ENCODE results near the gene HBB.

Gene HBB

DNA sequence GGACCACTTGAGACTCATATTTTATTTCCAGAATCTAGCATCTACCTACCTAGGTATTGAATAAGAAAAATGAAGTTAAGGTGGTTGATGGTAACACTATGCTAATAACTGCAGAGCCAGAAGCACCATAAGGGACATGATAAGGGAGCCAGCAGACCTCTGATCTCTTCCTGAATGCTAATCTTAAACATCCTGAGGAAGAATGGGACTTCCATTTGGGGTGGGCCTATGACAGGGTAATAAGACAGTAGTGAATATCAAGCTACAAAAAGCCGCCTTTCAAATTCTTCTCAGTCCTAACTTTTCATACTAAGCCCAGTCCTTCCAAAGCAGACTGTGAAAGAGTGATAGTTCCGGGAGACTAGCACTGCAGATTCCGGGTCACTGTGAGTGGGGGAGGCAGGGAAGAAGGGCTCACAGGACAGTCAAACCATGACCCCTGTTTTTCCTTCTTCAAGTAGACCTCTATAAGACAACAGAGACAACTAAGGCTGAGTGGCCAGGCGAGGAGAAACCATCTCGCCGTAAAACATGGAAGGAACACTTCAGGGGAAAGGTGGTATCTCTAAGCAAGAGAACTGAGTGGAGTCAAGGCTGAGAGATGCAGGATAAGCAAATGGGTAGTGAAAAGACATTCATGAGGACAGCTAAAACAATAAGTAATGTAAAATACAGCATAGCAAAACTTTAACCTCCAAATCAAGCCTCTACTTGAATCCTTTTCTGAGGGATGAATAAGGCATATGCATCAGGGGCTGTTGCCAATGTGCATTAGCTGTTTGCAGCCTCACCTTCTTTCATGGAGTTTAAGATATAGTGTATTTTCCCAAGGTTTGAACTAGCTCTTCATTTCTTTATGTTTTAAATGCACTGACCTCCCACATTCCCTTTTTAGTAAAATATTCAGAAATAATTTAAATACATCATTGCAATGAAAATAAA is 2.1 kb downstream of the HBB start:
- no peak overlapping the region for H3K4me3 ChIP-seq (ENCODE audit: low read length)
- no peak for TF ChIP-seq ZNF274 (IDR thresholded peaks at IDR 0.05; ENCODE audit: low read depth, low read length)

DNA sequence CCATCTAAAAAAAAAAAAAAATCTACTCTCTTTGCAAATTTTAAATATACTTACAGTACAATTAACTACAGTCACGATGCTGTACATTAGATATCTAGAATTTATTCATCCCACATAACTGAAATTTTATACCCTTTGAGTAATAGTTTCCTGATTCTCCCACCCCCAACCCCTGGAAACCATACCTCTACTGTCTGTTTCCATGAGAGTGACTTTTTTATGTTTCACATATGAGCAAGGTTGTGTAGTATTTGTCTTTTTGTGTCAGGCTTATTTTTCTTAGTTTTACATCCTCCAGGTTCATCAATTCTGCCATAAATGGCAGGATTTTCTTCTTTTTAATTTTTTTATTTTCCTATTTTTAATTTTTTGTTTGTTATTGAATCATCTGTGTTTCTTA is 3.2 kb downstream of the HBB start:
- no peak for TF ChIP-seq ZNF274 (IDR thresholded peaks at IDR 0.05; ENCODE audit: low read depth, low read length)
- H3K4me3 ChIP-seq (ENCODE audit: low read length), result no peak overlapping the region

DNA sequence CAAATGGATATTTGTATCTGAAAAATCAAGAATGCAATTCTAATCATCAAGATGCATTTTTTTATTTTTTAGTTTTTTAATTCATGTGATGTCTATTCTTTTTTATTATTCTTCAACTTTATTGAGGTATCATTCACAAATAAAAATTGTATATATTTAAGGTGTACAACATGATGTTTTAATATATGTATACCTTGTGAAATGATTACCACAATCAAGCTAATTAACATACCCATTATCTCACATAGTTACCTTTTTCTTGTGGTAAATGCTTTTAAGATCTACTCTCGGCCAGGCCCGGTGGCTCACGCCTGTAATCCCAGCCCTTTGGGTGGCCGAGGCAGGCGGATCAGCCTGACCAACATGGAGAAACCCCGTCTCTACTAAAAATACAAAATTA is 3.7 kb downstream of the HBB start:
- H3K4me3 ChIP-seq (ENCODE audit: low read length), result no peak overlapping the region
- no peak for TF ChIP-seq ZNF274 (IDR thresholded peaks at IDR 0.05; ENCODE audit: low read depth, low read length)

DNA sequence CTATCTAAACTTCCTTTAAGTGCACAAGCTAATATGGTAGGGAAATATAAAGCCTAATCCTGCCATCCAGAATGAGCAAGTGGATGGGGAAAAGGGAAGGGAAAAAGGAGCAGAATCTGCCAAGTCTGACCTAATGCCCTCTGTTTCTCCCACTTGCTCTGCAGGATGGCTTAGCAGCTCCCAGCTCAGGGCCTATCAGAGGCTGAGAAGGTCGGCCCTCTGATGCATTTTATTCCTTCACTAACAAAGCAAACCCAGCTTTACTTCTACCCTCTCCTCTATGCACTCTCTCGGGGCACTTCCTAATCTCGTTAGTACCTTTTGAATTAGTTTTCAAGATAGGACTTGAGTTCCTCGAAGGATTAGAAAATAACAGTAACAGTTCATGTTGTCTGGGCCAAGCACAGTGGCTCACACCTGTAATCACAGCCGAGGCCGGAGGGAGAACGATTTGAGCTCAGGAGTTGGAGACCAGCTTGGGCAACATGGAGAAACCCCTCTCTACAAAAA is 16.4 kb downstream of the HBB start:
- H3K4me3 ChIP-seq (ENCODE audit: low read length), result no peak overlapping the region
- TF ChIP-seq ZNF274 (IDR thresholded peaks at IDR 0.05; ENCODE audit: low read depth, low read length), result no peak

DNA sequence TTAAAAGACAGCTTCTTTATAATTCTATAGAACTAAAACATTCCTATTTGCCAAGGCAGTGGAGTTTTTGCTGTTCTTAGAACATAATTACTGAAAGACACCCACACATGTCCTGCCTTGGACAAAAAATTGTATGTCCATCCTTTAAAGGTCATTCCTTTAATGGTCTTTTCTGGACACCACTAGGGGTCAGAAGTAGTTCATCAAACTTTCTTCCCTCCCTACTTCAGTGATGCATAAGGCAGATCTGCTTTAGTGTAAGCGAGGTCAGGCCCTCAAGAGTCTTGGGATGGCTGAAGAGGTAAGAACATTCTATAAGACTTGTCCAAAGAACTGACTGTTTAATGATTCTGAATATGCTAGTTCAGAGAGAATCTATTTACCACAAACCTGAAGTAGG is 22.1 kb downstream of the HBB start:
- no peak overlapping the region for H3K4me3 ChIP-seq (ENCODE audit: low read length)
- no peak for TF ChIP-seq ZNF274 (IDR thresholded peaks at IDR 0.05; ENCODE audit: low read depth, low read length)

DNA sequence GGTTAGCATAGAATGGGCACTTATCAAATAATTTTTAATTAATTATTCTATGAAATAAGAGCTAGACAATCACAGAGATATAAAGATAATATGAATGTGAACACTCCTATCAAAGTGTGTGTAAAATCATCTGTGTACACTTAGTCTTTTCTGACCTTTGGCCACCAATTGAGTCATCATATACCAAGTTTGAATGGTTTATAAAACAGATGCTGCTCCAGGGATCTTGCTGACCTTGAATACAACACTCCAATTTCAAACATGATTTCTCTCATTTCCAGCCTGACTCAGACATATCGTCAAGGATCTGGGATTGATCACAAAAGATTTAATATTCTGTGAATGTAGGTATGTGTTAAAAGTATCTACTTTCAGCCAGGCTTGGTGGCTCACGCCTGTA is 23.5 kb downstream of the HBB start:
- H3K4me3 ChIP-seq (ENCODE audit: low read length), result no peak overlapping the region
- TF ChIP-seq ZNF274 (IDR thresholded peaks at IDR 0.05; ENCODE audit: low read depth, low read length), result no peak

DNA sequence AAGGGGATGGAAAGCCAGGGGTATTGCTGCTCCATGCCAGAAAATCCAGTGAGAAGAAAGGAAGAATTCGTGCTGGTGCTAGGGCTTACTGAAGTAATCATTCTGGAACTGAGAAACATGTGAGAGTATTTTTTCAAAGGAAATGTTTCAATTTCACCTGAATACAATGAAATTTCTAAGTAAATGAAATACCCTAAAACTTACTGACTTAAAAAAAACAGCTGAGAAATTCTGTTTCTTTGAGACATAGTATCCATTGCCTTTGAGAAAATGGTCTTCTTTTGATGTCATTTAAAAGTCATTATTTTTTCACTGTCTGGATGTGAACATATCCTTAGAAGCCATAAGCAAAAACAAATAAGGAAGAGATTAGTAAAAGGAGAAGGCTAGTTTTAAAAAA is 26.3 kb downstream of the HBB start, which contains the start of gene OR51V1:
Gene OR51V1 (minus strand): TSS at position 101 of the 400 bp plus-strand sequence. CDS start 0 bp downstream, at position 101.
- no peak for TF ChIP-seq ZNF274 (IDR thresholded peaks at IDR 0.05; ENCODE audit: low read depth, low read length)
- H3K4me3 ChIP-seq (ENCODE audit: low read length), result no peak within 1 kb of the TSS

DNA sequence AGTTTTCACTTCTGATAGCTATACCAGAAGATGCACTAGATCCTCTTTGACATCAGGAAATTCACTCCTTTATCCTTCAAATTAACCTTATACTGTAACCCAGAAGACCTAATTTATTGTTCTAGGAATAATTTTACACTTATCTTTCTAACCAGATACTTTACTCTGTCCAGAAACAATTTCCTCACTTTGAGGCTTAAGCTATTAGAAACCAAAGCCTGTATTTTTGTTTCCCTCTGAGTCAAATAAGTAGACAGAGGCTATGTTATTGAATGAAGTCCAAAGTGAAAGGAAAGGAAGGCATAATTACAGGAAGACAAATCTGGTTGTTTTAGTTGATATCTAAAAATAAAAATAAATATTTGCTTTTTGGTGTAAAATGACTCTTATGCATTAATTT is 28.6 kb downstream of the HBB start:
- no peak overlapping the region for H3K4me3 ChIP-seq (ENCODE audit: low read length)
- TF ChIP-seq ZNF274 (IDR thresholded peaks at IDR 0.05; ENCODE audit: low read depth, low read length), result no peak

DNA sequence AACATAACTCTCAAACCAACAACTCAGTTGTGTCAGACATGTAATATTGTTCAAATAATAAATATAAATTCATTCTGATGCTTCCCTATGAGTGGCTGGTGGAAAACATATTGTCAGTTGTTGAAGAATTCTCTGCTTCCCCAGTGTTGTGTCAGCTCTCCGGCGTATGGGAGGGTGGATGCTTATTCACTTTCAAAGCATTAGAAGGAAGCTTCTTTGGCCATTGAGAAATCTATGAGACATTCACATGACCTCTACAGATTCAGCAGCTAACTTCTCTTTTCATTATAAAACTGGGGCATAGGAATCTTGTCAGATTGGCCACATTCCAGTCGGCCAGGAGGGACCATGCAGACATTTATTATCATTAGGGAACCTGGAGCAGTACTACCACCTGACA is 29.3 kb downstream of the HBB start:
- H3K4me3 ChIP-seq (ENCODE audit: low read length), result no peak overlapping the region
- no peak for TF ChIP-seq ZNF274 (IDR thresholded peaks at IDR 0.05; ENCODE audit: low read depth, low read length)

DNA sequence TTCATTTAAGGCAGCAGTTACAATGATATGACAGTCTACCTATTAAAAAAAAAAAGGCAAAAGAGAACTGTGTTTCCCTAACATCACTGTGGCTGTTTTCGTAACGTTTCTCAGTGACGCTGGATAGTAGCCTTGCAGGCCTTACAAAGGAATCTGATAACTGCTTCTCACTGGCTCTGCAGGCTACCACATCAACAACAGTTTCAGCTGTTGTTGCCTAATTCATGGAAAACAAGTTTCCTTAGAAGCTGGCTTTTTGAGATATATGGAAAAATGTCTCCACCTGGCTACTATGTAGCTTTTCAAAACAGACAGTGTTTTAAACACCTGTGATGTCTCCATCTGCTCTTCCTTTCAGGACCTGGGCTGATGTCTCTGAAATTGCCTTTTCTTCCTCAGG is 30.1 kb downstream of the HBB start:
- TF ChIP-seq ZNF274 (IDR thresholded peaks at IDR 0.05; ENCODE audit: low read depth, low read length), result no peak
- no peak overlapping the region for H3K4me3 ChIP-seq (ENCODE audit: low read length)

DNA sequence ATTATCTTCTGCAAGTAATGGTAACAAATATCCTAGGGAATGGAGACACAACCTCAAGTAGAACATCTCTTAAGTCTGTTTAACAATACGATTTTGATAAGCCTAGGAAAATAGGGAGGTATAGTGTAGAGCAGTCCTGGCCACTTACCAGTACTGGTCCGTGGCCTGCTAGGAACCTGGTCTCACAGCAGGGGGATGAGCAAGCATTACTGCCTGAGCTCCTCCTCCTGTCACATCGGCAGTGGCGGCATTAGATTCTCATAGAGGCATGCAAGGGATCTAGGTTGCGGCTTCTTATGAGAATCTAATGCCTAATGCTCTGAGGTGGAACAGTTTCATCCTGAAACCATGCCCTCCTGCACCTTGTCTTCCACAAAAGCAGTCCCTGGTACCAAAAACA is 30.8 kb downstream of the HBB start:
- TF ChIP-seq ZNF274 (IDR thresholded peaks at IDR 0.05; ENCODE audit: low read depth, low read length), result no peak
- H3K4me3 ChIP-seq (ENCODE audit: low read length), result no peak overlapping the region

DNA sequence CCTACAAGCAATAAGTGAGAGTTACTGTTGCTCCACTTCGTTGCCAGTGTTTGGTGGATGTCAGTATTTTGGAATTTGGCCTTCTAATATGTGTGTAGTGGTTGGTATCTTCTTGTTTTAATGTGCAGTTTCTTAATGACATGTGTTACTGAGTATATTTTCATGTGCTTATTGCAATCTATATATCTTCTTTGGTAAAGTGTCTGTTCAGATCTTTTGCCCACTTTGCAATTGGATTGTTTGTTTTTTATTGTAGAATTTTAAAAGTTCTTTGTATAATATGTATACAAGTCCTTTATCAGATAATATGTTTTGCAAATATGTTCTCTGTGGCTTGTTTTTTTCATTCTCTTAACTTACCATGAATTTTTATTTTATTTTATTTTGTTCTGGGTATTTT is 34.1 kb downstream of the HBB start:
- H3K4me3 ChIP-seq (ENCODE audit: low read length), result no peak overlapping the region
- TF ChIP-seq ZNF274 (IDR thresholded peaks at IDR 0.05; ENCODE audit: low read depth, low read length), result no peak

DNA sequence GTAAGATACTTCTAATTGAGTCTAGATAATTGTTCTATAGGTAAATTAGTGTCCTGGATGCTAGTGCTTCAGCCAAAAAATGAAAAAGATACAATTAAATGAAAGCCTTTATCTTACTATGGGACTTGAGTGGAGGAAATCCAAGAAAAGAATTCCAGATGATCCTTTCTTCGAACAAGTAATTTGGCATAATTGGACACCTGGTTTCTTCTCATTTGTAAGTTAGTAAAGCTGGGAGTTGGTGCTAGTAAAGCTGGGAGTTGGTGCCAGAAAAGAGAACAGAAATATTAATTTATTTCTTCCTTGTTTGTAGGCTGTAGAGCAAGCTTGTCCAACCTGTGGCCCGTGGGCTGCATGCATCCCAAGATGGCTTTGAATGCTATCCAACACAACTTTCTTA is 38.7 kb downstream of the HBB start:
- TF ChIP-seq ZNF274 (IDR thresholded peaks at IDR 0.05; ENCODE audit: low read depth, low read length), result no peak
- no peak overlapping the region for H3K4me3 ChIP-seq (ENCODE audit: low read length)

DNA sequence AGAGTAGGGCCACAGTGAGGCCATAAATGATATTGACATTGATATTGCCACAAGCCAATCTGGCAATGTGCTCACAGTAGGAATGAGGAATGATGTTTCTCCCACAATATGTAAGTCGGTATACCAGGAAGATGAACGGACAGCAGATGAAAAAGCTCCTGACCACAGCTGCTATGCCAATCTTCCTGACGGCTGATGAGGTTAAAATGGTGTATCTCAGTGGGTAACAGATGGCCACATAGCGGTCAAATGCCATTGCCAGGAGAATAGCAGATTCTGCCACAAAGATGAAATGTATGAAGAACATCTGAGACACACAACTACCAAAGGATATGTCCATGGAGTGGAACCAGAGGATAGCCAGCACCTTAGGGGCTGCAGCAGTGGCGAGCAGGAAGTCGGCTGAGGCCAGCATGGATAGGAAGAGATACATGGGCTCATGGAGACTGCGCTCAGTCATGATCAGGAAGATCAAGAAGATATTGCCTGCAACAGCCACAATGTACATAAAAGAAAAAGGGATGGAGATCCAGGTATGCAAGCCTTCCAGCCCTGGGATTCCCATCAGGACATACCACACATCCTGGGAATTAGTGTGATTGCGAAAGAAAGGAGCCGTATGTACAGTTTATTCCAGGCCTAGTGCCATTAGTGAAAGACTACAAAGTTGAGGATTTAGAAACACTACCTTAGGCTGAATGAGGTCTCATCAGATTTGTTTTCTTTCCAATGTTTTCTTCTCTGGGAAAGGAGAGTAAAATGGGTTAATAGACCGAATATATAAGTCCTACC is 48.6 kb downstream of the HBB start:
- no peak overlapping the region for H3K4me3 ChIP-seq (ENCODE audit: low read length)

More for the DNA sequence above, 48.6 kb downstream of the HBB start:
- no peak for TF ChIP-seq ZNF274 (IDR thresholded peaks at IDR 0.05; ENCODE audit: low read depth, low read length)
